Measurements from ENCODE around the gene RPTOR.

RPTOR gene

DNA sequence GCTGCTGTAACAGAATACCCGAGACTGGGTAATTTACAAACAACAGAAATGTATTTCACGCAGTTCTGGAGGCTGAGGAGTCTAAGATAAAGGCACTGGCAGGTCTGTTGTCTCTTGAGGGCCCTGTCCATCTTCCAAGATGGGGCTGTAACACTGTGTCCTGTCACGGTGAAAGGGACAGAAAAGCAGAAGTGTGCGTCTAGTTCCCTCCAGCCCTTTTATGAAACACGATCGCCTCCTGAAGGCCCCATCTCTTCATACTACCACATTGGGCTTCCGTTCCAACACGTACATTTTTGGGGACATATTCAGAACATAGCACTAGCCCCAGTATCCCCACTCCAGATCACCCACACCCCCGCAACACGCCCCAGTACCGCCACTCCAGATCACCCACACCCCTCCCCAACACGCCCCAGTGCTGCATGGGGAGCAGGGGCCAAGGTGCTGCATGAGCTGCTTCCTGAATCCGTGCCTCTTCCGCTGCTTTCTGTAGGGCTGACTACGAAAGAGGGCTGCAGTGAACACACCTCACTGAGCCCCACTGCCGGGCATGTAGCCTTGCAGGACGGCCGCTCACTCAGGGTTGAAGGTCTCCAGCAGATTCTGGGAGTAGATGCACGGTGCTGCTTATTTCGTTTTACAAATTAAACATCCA, 91.9 kb downstream of the RPTOR start:
- H3K4me3 Mint-ChIP-seq = no peak overlapping the region
- no peak overlapping the region for H3K27ac Mint-ChIP-seq (ENCODE audit: low read depth)
- DNase-seq (ENCODE audit: low spot score in 2 of 2) = no peak
- no peaks in the 10 kb centered on the region for H3K27me3 Mint-ChIP-seq
- H3K4me1 Mint-ChIP-seq = peaks cover 41% of the 10 kb centered on the region
- peaks cover 6% of the 10 kb centered on the region for H3K36me3 Mint-ChIP-seq (ENCODE audit: insufficient read depth)
- no peak for ATAC-seq (replicated peaks; ENCODE audit: extremely low read depth, poor library complexity, severe bottlenecking)
- H3K9me3 Mint-ChIP-seq = no peaks in the 10 kb centered on the region

DNA sequence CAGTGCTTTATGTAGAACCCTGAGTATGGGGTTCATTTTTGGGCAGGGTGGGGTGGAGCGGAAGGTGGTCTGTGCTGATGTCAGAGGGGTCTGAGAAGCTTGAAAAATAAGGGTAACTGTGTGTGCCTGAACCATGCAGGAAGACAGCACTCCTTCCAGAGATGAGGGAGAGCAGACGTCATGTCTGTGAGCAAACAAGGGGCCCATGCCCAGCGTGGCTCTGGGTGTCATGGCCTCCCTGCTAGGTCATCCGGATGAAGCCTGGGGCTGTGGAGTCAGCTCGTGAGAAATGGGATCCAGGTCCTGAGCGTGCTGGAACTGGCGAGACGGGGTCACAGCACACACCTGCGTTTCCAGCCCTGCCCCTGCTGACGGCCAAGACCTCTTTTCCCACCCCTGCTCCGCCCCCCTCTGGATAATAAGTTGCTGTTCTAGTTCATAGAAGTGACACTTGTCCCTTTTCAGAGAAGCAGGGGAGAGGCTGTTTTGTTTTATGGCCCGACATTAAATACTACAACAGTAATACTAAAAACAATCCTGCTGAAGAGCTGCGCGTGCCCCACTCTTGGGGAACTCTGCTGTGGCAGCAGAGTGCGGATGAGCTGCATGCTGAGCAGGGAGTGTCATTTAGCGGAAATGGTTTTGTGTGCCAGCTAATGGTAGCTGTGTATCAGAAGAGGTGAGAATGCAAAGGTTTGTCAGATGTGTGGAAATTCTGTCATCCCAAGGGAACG, 92.6 kb downstream of the RPTOR start:
- DNase-seq (ENCODE audit: low spot score in 2 of 2) (no peak), ATAC-seq (replicated peaks; ENCODE audit: extremely low read depth, poor library complexity, severe bottlenecking) (no peak)
- H3K9me3 Mint-ChIP-seq = no peaks in the 10 kb centered on the region
- peaks cover 6% of the 10 kb centered on the region for H3K36me3 Mint-ChIP-seq (ENCODE audit: insufficient read depth)
- H3K4me1 Mint-ChIP-seq = peaks cover 37% of the 10 kb centered on the region
- peak overlapping the region; percentile 38 for H3K27ac Mint-ChIP-seq (ENCODE audit: low read depth)
- no peak overlapping the region for H3K4me3 Mint-ChIP-seq
- no peaks in the 10 kb centered on the region for H3K27me3 Mint-ChIP-seq

DNA sequence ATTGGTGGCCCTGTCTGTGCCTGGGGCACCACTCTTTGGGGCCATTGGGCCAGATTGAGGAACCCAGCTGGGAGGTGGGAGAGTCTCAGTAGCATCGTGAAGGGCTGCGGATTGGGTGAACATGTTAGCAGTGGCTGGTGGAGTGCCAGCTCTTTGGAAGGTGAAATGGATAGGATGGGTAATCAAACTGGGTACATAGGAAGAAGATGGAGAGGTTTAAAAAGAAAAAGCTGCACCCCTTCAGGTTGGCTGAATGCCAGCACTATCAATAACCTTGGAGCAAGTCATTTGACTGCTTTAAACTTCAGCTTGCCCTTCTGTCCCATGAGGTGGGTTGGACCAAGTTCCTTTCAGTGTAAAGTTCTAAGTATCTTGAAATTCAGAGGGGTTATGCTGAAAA, 95.0 kb downstream of the RPTOR start:
- DNase-seq (ENCODE audit: low spot score in 2 of 2) (no peak), ATAC-seq (replicated peaks; ENCODE audit: extremely low read depth, poor library complexity, severe bottlenecking) (no peak)
- Mint-ChIP-seq H3K4me3 (no peak overlapping the region), H3K36me3 (ENCODE audit: insufficient read depth) (peaks cover 5% of the 10 kb centered on the region), H3K9me3 (no peaks in the 10 kb centered on the region), H3K27ac (ENCODE audit: low read depth) (no peak overlapping the region), H3K4me1 (peaks cover 35% of the 10 kb centered on the region), H3K27me3 (no peaks in the 10 kb centered on the region)

DNA sequence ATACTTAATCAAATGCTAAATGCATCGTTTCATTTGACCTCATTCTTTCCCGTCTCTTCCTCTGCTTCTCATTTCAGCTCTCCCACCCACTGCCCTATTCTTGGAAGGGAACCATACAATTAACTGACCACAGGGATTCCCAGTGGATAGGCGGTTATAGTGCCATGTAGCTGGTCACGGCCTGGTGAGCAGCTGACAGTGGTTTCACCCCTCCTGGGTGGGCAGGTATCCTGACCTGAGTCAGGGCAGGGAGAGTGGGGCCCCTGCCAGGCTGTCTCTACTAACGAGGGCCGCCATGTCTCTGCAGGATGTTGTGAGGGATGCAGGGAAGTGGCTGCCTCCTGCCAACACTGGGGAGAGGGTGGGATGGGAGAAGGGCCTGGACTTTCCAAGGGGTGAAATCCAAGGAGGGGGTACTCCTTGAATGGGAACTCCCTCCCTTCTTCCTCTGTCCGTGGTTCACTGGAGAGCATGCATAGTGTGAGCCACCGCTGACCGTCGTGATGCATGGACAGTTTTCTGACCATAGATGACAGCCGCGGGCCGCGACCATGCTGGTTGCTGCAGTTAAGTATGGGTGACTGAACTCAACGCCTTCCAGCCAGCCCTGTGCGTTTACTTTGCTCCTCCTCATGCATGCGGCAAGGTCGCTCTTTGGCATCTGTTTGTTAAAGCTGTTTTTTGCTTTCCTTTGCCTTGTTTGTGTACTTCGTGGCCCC, 95.9 kb downstream of the RPTOR start:
- H3K9me3 Mint-ChIP-seq = no peaks in the 10 kb centered on the region
- H3K4me1 Mint-ChIP-seq = peaks cover 28% of the 10 kb centered on the region
- peaks cover 4% of the 10 kb centered on the region for H3K36me3 Mint-ChIP-seq (ENCODE audit: insufficient read depth)
- DNase-seq (ENCODE audit: low spot score in 2 of 2) = no peak
- H3K4me3 Mint-ChIP-seq = no peak overlapping the region
- no peak overlapping the region for H3K27ac Mint-ChIP-seq (ENCODE audit: low read depth)
- H3K27me3 Mint-ChIP-seq = no peaks in the 10 kb centered on the region
- ATAC-seq (replicated peaks; ENCODE audit: extremely low read depth, poor library complexity, severe bottlenecking) = no peak

DNA sequence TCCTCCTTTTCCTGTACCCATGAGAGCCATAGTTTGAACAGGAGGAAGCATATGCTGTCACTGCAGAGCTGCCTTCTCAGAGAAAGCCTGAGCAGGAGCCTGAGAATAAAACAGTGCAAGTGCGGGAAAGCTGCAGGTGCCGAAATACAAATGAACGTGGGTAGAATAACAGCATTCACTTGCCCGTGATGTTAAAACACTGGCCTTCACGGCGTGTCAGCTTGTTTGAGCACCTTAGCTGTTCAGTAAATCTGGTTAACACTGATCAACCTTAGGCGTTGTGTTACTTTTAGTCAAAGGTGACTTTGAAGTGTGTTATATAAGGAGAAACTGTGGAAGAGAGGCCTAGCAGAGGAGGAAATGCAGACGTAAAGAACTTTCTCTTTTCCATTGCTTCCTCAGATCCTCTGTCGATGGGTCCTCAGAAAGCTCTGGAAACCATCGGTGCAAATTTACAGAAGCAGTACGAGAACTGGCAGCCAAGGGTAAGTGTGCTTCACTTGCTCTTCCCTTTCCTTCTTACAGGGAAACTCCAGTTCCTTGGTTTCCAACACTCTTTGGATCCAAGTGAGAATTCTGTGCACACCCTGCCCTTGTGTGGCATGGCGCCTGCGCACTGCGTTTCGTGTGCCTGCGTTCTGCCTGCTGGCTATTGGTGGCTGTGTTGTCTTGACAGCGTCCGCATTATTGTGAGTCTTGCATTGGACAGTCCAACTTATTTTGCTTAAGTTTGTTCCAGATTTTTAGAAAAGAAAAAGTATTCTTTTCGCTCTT, 98.9 kb downstream of the RPTOR start:
- DNase-seq (ENCODE audit: low spot score in 2 of 2) (no peak), ATAC-seq (replicated peaks; ENCODE audit: extremely low read depth, poor library complexity, severe bottlenecking) (no peak)
- no peaks in the 10 kb centered on the region for H3K27me3 Mint-ChIP-seq
- peaks cover 5% of the 10 kb centered on the region for H3K36me3 Mint-ChIP-seq (ENCODE audit: insufficient read depth)
- no peaks in the 10 kb centered on the region for H3K9me3 Mint-ChIP-seq
- peaks cover 25% of the 10 kb centered on the region for H3K4me1 Mint-ChIP-seq
- H3K4me3 Mint-ChIP-seq = no peak overlapping the region
- H3K27ac Mint-ChIP-seq (ENCODE audit: low read depth) = no peak overlapping the region

DNA sequence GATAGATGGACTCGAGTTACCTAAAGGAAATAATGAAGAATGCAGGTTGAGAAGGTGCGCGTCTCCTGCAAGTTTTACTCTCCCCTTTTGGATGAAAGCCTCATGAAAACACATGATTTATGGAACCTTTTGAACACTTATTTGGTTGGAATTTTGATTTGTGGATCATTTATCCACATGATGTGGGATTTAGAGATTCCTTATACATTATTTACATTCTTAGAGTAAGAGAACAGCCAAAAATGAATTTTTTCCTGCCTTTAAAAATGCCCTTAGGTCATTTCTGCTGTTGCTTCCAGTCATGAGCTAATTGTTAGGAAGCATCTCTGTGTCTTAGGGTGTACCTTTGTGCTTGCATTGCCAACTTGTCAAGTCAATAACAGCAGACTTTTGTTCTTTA, 99.9 kb downstream of the RPTOR start:
- Mint-ChIP-seq H3K4me1 (peaks cover 32% of the 10 kb centered on the region), H3K36me3 (ENCODE audit: insufficient read depth) (peaks cover 5% of the 10 kb centered on the region), H3K27ac (ENCODE audit: low read depth) (no peak overlapping the region), H3K9me3 (no peaks in the 10 kb centered on the region), H3K27me3 (no peaks in the 10 kb centered on the region), H3K4me3 (no peak overlapping the region)
- ATAC-seq (replicated peaks; ENCODE audit: extremely low read depth, poor library complexity, severe bottlenecking) (no peak), DNase-seq (ENCODE audit: low spot score in 2 of 2) (no peak)

DNA sequence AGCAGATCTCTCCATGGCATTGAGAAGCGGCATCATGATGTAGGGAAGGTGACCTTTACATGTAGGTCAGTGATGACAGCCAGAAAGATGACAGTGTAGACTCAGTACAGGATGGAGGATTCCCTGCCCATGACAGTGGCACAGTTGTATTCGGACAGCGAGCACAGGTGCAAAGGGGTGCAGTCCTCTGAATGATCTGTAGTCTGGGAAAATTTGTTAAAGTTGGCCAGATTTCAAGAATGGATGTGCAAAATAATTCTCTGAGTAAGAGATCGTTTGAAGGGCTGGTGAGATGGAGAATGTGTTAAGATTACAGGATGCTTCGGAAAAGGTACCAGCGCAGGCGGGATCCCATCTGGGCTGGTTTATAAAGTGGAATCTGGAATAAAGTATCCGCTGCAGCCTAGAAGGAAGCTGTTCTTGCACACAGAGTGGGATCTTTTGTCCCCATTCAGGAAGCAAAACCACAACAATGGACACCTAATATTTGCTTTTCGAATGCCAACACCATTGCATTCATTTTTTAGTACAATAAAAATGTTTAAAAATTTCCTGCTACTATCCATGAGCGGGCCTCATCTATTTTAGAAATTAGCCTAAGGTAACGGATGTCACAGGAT, 101.2 kb downstream of the RPTOR start:
- ATAC-seq (replicated peaks; ENCODE audit: extremely low read depth, poor library complexity, severe bottlenecking) = no peak
- peaks cover 42% of the 10 kb centered on the region for H3K4me1 Mint-ChIP-seq
- no peak overlapping the region for H3K4me3 Mint-ChIP-seq
- H3K36me3 Mint-ChIP-seq (ENCODE audit: insufficient read depth) = peaks cover 5% of the 10 kb centered on the region
- H3K27ac Mint-ChIP-seq (ENCODE audit: low read depth) = no peak overlapping the region
- no peak for DNase-seq (ENCODE audit: low spot score in 2 of 2)
- no peaks in the 10 kb centered on the region for H3K27me3 Mint-ChIP-seq
- no peaks in the 10 kb centered on the region for H3K9me3 Mint-ChIP-seq

DNA sequence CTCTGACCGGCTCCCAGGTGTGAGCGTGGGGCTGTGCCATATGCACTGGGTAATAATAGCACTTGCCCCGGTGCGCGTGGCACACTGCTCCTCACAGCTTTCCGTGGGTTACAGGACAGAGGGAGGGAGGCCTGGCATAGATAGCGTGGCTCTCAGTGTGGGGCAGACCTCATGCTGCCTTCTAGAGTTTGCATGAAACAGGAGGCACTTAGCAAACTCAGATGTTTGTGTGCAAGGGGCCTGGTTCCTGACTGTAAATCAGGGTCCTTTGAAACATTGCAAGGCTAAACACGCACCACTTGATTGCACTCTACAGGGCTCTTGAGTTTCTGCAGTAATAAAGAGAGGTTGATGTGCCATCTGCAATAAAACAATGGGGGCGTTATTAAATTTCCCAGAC, 101.7 kb downstream of the RPTOR start:
- ATAC-seq (replicated peaks; ENCODE audit: extremely low read depth, poor library complexity, severe bottlenecking) (no peak), DNase-seq (ENCODE audit: low spot score in 2 of 2) (no peak)
- Mint-ChIP-seq H3K4me3 (no peak overlapping the region), H3K4me1 (peaks cover 47% of the 10 kb centered on the region), H3K9me3 (no peaks in the 10 kb centered on the region), H3K27me3 (no peaks in the 10 kb centered on the region), H3K36me3 (ENCODE audit: insufficient read depth) (peaks cover 4% of the 10 kb centered on the region), H3K27ac (ENCODE audit: low read depth) (no peak overlapping the region)

DNA sequence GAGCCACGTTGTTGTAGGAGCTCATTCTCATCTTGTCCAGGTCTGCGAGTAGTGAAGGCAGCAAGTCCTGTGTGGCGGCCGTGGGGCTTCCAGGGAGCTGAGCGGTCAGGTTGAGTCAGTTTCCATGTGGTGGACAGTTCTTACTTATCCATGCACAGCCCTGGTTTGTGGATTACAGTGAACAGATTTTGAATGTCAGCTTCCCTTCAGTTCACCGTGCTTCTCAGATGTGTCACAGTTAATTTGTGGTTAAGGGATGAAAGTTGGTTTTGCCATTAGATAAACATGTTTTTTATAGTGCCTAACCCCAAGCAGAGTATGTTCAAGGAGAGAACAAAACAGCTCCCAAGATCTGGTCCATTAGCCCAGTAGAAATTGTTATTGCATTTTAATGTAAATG, 103.1 kb downstream of the RPTOR start:
- peaks cover 54% of the 10 kb centered on the region for H3K4me1 Mint-ChIP-seq
- no peak overlapping the region for H3K27ac Mint-ChIP-seq (ENCODE audit: low read depth)
- ATAC-seq (replicated peaks; ENCODE audit: extremely low read depth, poor library complexity, severe bottlenecking) (no peak), DNase-seq (ENCODE audit: low spot score in 2 of 2) (no peak)
- H3K36me3 Mint-ChIP-seq (ENCODE audit: insufficient read depth) = peaks cover 4% of the 10 kb centered on the region
- no peaks in the 10 kb centered on the region for H3K9me3 Mint-ChIP-seq
- H3K27me3 Mint-ChIP-seq = no peaks in the 10 kb centered on the region
- H3K4me3 Mint-ChIP-seq = no peak overlapping the region

DNA sequence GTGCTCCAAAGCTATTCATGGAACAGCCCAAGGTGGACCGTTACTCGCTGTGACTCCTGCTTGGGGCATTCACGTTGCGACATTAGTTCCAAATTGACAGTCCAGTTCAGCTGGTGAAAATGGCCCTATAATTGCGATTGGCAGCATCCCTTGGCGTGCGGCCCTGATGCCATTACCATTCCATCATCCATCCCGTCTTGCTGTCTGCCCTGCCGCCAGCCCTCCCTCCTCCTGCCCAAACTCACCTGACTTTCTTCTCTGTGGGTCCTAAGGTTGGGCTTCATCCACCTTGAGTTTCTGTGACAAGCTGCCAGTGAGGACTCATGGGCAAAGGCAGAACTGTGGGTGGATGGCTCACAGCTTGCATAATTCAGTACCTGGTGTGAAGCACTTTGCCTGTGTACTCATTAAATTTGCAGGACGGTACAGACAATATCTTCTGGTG, 104.6 kb downstream of the RPTOR start:
- Mint-ChIP-seq H3K4me1 (peaks cover 60% of the 10 kb centered on the region), H3K36me3 (ENCODE audit: insufficient read depth) (peaks cover 4% of the 10 kb centered on the region), H3K4me3 (peak overlapping the region; percentile 47), H3K9me3 (no peaks in the 10 kb centered on the region), H3K27ac (ENCODE audit: low read depth) (peak overlapping the region; percentile 69), H3K27me3 (no peaks in the 10 kb centered on the region)
- ATAC-seq (replicated peaks; ENCODE audit: extremely low read depth, poor library complexity, severe bottlenecking) (no peak), DNase-seq (ENCODE audit: low spot score in 2 of 2) (no peak)

DNA sequence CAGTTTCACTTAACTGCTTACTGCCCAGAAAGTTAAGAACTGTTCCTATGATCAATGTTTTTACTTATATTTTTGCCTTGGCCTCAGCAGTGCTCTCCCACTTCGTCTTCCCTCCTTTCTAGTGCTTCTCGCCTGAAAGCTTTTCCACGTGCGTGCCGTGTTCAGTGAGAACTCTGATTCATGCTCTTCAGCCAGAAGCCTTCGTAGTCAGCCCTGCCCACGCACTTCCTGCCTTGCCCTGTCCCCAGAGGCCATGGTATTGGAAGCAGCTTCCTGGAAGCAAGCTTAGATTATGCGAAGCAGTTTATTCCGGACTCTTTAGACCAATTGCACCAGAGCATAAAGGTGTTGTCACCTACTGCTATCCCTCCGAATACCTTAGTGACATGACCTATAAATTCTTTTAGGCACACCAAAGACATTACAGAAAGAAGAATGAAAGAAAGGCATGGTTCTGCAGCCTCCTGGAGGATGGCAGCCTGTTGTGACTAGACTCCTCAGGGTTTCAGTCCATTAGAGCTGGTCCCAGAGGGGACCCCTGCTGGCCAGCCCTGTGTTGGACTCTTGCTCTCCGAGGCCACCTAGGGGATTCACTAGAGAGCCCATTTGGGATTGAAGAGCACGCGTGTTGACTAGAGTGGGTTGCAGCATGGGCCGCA, 105.2 kb downstream of the RPTOR start:
- Mint-ChIP-seq H3K27ac (ENCODE audit: low read depth) (peak overlapping the region; percentile 69), H3K27me3 (no peaks in the 10 kb centered on the region), H3K4me1 (peaks cover 60% of the 10 kb centered on the region), H3K9me3 (no peaks in the 10 kb centered on the region), H3K4me3 (peak overlapping the region; percentile 47), H3K36me3 (ENCODE audit: insufficient read depth) (peaks cover 4% of the 10 kb centered on the region)
- DNase-seq (ENCODE audit: low spot score in 2 of 2) = no peak
- ATAC-seq (replicated peaks; ENCODE audit: extremely low read depth, poor library complexity, severe bottlenecking) = peak; percentile 58

DNA sequence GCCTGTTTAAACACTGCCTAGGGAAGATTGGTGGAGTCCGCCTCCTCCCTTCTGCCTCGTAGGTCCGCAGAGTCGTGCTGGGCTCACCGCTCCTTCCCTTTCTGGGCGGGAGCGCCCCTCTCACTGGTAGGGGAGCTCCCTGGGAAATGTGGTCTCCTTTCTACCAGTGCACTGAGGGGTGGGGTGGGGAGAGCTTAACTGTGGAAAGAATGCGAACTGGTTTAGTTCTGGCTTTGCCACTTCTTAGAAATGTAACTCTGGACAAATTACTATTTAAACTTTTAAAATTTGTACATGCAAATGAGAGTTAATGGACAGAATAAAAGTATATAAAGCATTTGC, 105.7 kb downstream of the RPTOR start:
- Mint-ChIP-seq H3K9me3 (no peaks in the 10 kb centered on the region), H3K36me3 (ENCODE audit: insufficient read depth) (peaks cover 4% of the 10 kb centered on the region)
- ATAC-seq (replicated peaks; ENCODE audit: extremely low read depth, poor library complexity, severe bottlenecking) = no peak

More for the DNA sequence above, 105.7 kb downstream of the RPTOR start:
- H3K4me1 Mint-ChIP-seq = peaks cover 60% of the 10 kb centered on the region
- DNase-seq (ENCODE audit: low spot score in 2 of 2) = no peak
- H3K4me3 Mint-ChIP-seq = no peak overlapping the region
- H3K27ac Mint-ChIP-seq (ENCODE audit: low read depth) = no peak overlapping the region
- H3K27me3 Mint-ChIP-seq = no peaks in the 10 kb centered on the region

Data from central memory CD8-positive, alpha-beta T cell (primary cell).